Cardiac fibroblast (primary cell): ENCODE results near the gene LMBR1.

Source experiments
- DNase-seq, 2 donors: peaks; one replicate each; pipeline versions ENCODE4 v3.0.0 to v3.0.0-alpha.2; 2010; ENCODE audit warnings: low read depth in 2 of 2
- H3K4me3 ChIP-seq, 2 donors: replicated peaks in 1 of 2; 1 replicate in 1 of 2; 2 replicates in 1 of 2; pipeline ENCODE4 v1.5.1; 2011; ENCODE audit warnings: low read depth in 2 of 2, low read length in 2 of 2, mild to moderate bottlenecking in 2 of 2, moderate library complexity in 1 of 2
- TF ChIP-seq, protein P1 (sequence below): IDR thresholded peaks from one replicate; pipeline ENCODE4 v1.5.1; 2011; ENCODE audit warnings: low read depth, mild to moderate bottlenecking, low read length, inconsistent platforms

The LMBR1 gene

DNA sequence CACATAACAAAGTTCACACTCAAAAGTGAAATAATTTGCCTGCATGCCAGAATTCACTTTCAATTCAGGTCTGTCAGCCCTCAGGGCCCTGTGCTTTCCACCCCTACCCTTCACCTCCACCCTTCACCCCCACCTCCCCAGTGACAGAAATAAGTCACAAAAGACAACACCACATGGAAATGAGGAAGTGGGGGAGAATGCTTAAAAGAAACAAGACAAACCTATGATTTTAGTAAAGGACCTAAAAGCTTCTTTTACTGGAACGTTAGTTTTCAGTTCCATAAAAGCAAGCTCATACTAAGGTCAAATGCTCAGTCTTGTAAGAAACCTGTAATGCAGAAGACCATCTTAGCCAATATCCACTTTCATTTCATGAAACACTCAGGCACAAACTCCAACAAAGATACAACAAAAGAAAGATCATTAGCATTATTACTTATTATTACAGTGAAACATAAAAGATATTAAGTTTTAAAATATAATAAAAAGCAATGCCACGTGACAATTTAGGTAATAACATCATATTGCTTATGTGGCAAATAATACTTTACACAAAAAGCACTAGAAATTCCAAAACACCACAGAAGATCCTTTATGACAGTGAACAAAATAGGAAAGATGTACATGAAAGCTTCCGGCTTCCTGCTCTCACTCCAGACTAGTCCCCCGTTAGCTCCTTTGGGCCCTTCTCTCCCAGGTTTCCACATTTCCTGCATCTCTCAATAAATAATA, 112.1 kb downstream of the LMBR1 start:
- H3K4me3 ChIP-seq: no peak overlapping the region
- TF ChIP-seq, protein P1, sequence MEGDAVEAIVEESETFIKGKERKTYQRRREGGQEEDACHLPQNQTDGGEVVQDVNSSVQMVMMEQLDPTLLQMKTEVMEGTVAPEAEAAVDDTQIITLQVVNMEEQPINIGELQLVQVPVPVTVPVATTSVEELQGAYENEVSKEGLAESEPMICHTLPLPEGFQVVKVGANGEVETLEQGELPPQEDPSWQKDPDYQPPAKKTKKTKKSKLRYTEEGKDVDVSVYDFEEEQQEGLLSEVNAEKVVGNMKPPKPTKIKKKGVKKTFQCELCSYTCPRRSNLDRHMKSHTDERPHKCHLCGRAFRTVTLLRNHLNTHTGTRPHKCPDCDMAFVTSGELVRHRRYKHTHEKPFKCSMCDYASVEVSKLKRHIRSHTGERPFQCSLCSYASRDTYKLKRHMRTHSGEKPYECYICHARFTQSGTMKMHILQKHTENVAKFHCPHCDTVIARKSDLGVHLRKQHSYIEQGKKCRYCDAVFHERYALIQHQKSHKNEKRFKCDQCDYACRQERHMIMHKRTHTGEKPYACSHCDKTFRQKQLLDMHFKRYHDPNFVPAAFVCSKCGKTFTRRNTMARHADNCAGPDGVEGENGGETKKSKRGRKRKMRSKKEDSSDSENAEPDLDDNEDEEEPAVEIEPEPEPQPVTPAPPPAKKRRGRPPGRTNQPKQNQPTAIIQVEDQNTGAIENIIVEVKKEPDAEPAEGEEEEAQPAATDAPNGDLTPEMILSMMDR: no peak
- no peak for DNase-seq

DNA sequence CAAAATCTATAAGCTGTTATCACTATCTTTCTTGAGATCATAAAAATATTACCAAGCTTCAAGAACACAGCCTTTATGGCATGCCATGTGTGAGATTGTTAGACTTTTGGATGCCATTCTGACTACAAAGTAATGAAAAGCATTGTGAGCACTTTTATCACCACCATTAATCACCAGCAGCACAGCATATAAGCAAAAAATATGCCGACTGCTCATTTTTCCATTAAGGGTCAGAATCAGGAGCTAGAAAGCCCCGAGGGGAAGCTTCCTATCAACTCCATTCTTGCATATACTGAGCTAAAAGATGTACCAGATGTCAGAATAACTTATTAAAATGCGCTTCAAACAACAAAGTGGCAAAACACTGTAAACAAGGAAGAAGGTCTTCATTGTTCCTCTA, 114.3 kb downstream of the LMBR1 start:
- DNase-seq: no peak

DNA sequence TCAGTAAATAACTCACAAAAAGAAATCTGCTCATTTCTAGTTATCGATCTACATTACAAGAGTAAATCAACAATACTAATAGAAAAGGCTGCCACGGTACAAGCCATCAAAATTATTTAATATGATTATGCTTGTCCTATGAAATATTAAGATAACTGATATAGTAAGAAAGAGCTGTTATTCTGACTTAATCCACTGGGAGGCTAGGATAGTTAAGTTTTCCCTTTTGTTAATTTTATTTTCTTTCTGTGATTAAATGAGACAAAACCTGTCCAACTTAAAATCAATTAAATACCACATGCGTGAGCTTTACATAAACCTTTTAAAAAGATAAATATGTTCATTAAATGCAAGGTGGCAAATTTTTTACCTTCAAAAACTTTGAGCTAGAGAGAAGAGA, 114.8 kb downstream of the LMBR1 start:
- DNase-seq: peak in 1 of 2 donors; percentile 9
- TF ChIP-seq, protein P1: peak; percentile 13

More for the DNA sequence above, 114.3 kb downstream of the LMBR1 start:
- H3K4me3 ChIP-seq: no peak overlapping the region
- TF ChIP-seq, protein P1: no peak

DNA sequence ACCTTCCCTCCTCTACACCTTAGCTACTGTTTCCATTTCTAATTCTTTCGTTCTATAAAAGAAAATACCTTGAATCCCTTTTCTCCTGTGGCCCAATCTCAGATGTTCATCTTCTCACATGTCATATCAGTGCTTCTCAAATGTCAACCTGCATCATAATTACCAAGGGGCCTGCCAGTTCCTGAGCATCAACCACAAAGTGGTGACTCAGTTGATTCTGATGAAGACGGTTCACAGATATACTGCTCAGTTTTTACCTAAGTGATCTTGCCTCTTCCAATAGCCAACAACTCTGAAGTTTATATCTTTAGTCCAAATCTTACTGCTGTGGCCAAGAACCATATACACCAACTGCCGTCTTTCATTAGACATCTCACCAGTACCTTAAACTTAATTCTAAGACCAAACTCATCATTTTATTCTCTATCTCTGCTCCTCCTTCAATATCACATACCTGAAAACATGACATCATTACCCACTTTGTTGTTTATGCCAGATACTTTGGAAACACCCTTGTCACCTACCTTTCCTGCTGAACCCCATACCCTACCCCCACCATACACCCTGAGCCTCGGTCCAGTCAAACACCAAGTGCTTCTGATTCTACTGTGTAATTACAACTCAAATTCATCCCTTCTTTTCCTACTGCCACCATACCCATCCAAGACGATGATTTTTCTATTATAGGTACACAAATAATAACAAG, 115.5 kb downstream of the LMBR1 start:
- no peak for DNase-seq
- no peak overlapping the region for H3K4me3 ChIP-seq
- TF ChIP-seq, protein P1: no peak

More for the DNA sequence above, 114.8 kb downstream of the LMBR1 start:
- H3K4me3 ChIP-seq: no peak overlapping the region

DNA sequence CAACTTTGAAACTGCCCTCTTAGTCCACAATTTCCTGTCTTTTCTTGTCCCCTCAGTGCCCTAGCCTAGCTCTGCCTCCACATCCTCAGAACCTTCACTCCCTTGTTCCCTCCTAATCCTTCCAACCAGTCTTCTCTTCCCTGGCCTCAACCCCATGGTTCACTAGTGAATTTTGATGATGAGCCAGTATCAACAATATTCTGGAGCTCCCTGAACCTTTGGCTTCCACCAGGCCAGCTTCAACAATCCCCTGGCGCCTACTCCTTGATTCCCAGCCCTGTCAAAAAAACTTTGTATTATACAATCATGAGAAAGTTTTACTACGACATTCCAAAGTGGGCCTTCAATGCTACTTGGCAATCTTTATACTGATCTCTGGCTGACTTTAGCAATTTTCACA, 116.5 kb downstream of the LMBR1 start:
- DNase-seq: no peak
- no peak overlapping the region for H3K4me3 ChIP-seq
- TF ChIP-seq, protein P1: no peak

DNA sequence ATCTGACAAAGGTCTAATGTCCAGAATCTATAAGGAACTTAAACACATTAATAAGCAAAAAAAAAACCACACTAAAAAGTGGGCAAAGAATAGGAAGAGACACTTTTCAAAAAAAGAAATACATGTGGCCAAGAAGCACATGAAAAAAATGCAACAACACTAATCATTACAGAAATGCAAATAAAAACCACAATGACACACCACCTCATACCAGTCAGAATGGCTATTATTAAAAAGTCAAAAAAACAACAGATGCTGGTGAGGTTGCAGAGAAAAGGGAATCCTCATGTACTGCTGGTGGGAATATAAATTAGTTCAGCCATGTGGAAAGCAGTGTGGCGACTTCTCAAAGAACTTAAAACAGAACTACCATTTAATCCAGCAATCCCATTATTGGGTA, 119.0 kb downstream of the LMBR1 start:
- peak in 1 of 2 donors; percentile 37 for DNase-seq
- TF ChIP-seq, protein P1: no peak

More for the DNA sequence above, 119.0 kb downstream of the LMBR1 start:
- no peak overlapping the region for H3K4me3 ChIP-seq
